Osteocyte (in vitro differentiated cells): Measurements from ENCODE around the gene RAB29. TPM values are rescaled to one million over a fixed set of nuclear protein-coding genes. Genes with fewer than 3 reads are reported as not detected.
"Not testable (repeated sequence)": the region's sequence is repeated elsewhere in the genome, so short reads cannot be mapped to it uniquely, and the experiment has no call there.

Experiments used
- DNase-seq: peaks from one replicate; pipeline ENCODE4 v3.0.0; 2021; ENCODE audit warnings: mixed read lengths; ENCODE audit not compliant: unreplicated experiment; ENCODE audit errors: extremely low spot score
- H3K27ac Mint-ChIP-seq: one replicate; pipeline ENCODE4 v1.8.0; 2021; ENCODE audit warnings: mild to moderate bottlenecking, mixed read lengths; ENCODE audit not compliant: unreplicated experiment
- H3K27me3 Mint-ChIP-seq: one replicate; pipeline ENCODE4 v1.8.0; 2021; ENCODE audit warnings: mixed read lengths; ENCODE audit not compliant: unreplicated experiment
- H3K36me3 Mint-ChIP-seq: one replicate; pipeline ENCODE4 v1.8.0; 2021; ENCODE audit warnings: mixed read lengths; ENCODE audit not compliant: unreplicated experiment
- H3K4me1 Mint-ChIP-seq: one replicate; pipeline ENCODE4 v1.8.0; 2021; ENCODE audit warnings: mixed read lengths; ENCODE audit not compliant: unreplicated experiment
- H3K4me3 Mint-ChIP-seq: one replicate; pipeline ENCODE4 v1.8.0; 2021; ENCODE audit warnings: mild to moderate bottlenecking, moderate library complexity, mixed read lengths; ENCODE audit not compliant: unreplicated experiment
- H3K9me3 Mint-ChIP-seq: one replicate; pipeline ENCODE4 v1.8.0; 2021; ENCODE audit warnings: mixed read lengths; ENCODE audit not compliant: unreplicated experiment
- CTCF ChIP-seq: fragments of 200-600 bp; sonication (generic); IDR thresholded peaks from 2 replicates; pipeline ENCODE4 v1.5.0; 2021; ENCODE audit warnings: antibody characterized with exemption, mild to moderate bottlenecking, moderate library complexity
- total RNA-seq: library from RNA; stranded (reverse); gene quantifications from 2 replicates; pipeline ENCODE4 v1.2.1, GENCODE V29; 2021

The RAB29 gene
- total RNA-seq, 1 donor from 2014 or later = 32.0 TPM

GRCh38 chr1:205725514-205725913, 49.8 kb downstream of the RAB29 start:
- Mint-ChIP-seq H3K27me3 (no peaks in the 10 kb centered on the region), H3K4me3 (no peak overlapping the region), H3K27ac (no peak overlapping the region), H3K36me3 (peaks cover 36% of the 10 kb centered on the region), H3K4me1 (no peaks in the 10 kb centered on the region), H3K9me3 (no peaks in the 10 kb centered on the region)
- DNase-seq = no peak
- no peak for TF ChIP-seq CTCF

GRCh38 chr1:205720740-205721139, 54.5 kb downstream of the RAB29 start:
- not testable (repeated sequence) for H3K27ac Mint-ChIP-seq, H3K4me3 Mint-ChIP-seq, DNase-seq, H3K9me3 Mint-ChIP-seq, H3K4me1 Mint-ChIP-seq, H3K27me3 Mint-ChIP-seq
- peaks cover 55% of the 10 kb centered on the region for H3K36me3 Mint-ChIP-seq

GRCh38 chr1:205719762-205720161, 55.5 kb downstream of the RAB29 start:
- Mint-ChIP-seq H3K27me3 (no peaks in the 10 kb centered on the region), H3K4me1 (no peaks in the 10 kb centered on the region), H3K36me3 (peaks cover 60% of the 10 kb centered on the region), H3K27ac (no peak overlapping the region), H3K9me3 (no peaks in the 10 kb centered on the region), H3K4me3 (no peak overlapping the region)
- TF ChIP-seq CTCF = no peak
- DNase-seq = no peak

- no peaks in the 10 kb centered on the region for H3K27me3 Mint-ChIP-seq
- no peak overlapping the region for H3K4me3 Mint-ChIP-seq
- no peak overlapping the region for H3K27ac Mint-ChIP-seq
- peaks cover 59% of the 10 kb centered on the region for H3K36me3 Mint-ChIP-seq
- H3K9me3 Mint-ChIP-seq = no peaks in the 10 kb centered on the region
- no peak for DNase-seq
- TF ChIP-seq CTCF = no peak
- no peaks in the 10 kb centered on the region for H3K4me1 Mint-ChIP-seq
Measured at GRCh38 chr1:205719015-205719414, 56.3 kb downstream of the RAB29 start.

Other genes starting within 250 kb of the RAB29 start
- 46.4 and 50.4 TPM in 2 replicates for gene ELK4, start 143.5 kb downstream of the RAB29 start, total RNA-seq
- 1.1 and 1.6 TPM in 2 replicates for gene SLC45A3, start 95.0 kb downstream of the RAB29 start, total RNA-seq
- 189 and 215 TPM in 2 replicates for gene NUCKS1, start 25.3 kb downstream of the RAB29 start, total RNA-seq
- 25.6 and 29.5 TPM in 2 replicates for gene SLC41A1, start 37.7 kb upstream of the RAB29 start, total RNA-seq
- gene PM20D1, start 74.7 kb upstream of the RAB29 start, total RNA-seq = not detected in 2 replicates
- not detected in 2 replicates for gene SLC26A9, start 168.0 kb upstream of the RAB29 start, total RNA-seq
- gene RAB7B, start 227.9 kb upstream of the RAB29 start, total RNA-seq = 0.78 TPM in 2 replicates
- gene CTSE, start 248.4 kb upstream of the RAB29 start, total RNA-seq = not detected in 2 replicates